ENCODE measurements around the gene QARS1.

QARS1 gene

DNA sequence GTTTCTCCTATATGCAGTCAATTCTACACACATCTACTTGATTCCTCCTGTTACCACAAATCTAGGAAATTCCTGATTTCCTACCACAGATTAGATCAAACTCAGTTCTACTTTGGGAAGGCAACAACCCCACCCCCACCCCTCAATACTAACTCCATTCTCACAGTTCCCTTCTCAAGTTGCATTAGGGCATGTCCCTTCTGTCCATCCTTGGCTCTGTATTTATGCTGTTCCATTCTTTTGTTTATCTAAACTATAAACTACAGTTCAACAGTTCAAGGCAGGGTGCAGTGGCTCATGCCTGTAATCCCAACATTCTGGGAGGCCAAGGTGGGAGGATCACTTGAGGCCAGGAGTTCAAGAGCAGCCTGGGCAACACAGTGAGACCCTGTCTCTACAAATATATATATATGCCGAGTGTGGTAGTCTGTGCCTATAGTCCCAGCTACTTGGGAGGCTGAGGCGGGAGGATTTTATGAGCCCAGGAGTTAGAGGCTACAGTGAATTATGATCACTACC, 50.2 kb downstream of the QARS1 start:
- in situ Hi-C loops (cut with MboI; ENCODE audit: low sequenced_read_pairs): no loop called here

GRCh38 chr3:49053543-49053942, 51.0 kb downstream of the QARS1 start:
- in situ Hi-C loops (cut with MboI; ENCODE audit: low sequenced_read_pairs): no loop called here
